ENCODE data around the gene COPB2.
"Not testable (repeated sequence)": the region's sequence is repeated elsewhere in the genome, so short reads cannot be mapped to it uniquely, and the experiment has no call there.

COPB2 gene

DNA sequence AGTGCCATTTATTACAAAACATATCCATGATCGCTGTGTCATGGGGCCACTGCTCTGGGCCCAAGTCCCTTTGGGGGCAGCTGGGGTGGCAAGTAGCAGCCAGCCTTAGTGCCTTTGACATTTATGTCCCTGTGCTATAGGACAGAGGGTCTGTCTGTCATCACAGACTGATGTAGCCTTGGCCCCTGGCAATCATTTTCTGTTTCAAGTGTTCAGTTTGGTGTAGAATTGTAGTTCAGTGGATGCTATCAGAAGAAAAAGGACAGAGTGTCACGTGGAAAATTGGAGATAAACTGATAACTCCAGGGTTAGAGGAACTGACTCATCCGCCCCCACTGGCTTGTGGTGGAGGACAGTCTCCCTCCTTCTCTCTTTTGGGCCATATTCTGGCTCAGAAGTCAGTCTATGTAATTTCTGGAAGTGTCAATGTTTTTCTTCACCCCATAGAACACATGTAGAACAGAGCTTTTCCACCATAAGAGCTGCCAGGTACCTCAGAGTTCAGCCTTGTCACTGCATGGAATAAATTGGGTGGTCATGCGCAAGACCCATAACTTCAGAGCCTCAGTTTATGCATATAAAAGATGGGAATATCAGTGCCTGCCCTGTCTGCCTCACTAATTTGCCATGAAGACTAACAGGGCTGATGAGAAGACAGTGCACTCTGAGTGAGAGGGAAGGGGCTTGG is 50.1 kb downstream of the COPB2 start:
- H3F3A ChIP-seq (ENCODE audit: control insufficient read depth, insufficient read depth), result no peaks in the 10 kb centered on the region
- no peaks in the 10 kb centered on the region for H3K36me3 ChIP-seq (ENCODE audit: control insufficient read depth, low read length)
- TF ChIP-seq, protein P1, sequence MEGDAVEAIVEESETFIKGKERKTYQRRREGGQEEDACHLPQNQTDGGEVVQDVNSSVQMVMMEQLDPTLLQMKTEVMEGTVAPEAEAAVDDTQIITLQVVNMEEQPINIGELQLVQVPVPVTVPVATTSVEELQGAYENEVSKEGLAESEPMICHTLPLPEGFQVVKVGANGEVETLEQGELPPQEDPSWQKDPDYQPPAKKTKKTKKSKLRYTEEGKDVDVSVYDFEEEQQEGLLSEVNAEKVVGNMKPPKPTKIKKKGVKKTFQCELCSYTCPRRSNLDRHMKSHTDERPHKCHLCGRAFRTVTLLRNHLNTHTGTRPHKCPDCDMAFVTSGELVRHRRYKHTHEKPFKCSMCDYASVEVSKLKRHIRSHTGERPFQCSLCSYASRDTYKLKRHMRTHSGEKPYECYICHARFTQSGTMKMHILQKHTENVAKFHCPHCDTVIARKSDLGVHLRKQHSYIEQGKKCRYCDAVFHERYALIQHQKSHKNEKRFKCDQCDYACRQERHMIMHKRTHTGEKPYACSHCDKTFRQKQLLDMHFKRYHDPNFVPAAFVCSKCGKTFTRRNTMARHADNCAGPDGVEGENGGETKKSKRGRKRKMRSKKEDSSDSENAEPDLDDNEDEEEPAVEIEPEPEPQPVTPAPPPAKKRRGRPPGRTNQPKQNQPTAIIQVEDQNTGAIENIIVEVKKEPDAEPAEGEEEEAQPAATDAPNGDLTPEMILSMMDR (IDR thresholded peaks at IDR 0.05; ENCODE audit: low read depth, low read length, poor library complexity, severe bottlenecking), result no peak
- TF ChIP-seq EZH2phosphoT487 (IDR thresholded peaks at IDR 0.05; ENCODE audit: borderline replicate concordance, low read length), result no peak
- no peaks in the 10 kb centered on the region for H4K20me1 ChIP-seq (ENCODE audit: control insufficient read depth, insufficient read depth, low read depth, low read length)
- H3K4me3 ChIP-seq (ENCODE audit: low read length), result no peak overlapping the region
- peaks cover 6% of the 10 kb centered on the region for H3K79me2 ChIP-seq (ENCODE audit: control insufficient read depth, low read length)
- H3K4me2 ChIP-seq (ENCODE audit: low read length), result no peak overlapping the region
- no peak overlapping the region for H3K27ac ChIP-seq (ENCODE audit: low read depth, low read length)
- H3K9me2 ChIP-seq (replicated peaks; ENCODE audit: control insufficient read depth, low read length), result no peaks in the 10 kb centered on the region
- 0 out of 2 replicates have a peak, but pooled peaks cover 4% of the 10 kb centered on the region for H3K27me3 ChIP-seq (ENCODE audit: control insufficient read depth, low read length)
- H3K4me1 ChIP-seq (ENCODE audit: control insufficient read depth, low read length), result peaks cover 2% of the 10 kb centered on the region; the same call in 1 of the 2 replicates
- no peaks in the 10 kb centered on the region for H3K9me3 ChIP-seq (ENCODE audit: control insufficient read depth, insufficient read depth, low read length)

DNA sequence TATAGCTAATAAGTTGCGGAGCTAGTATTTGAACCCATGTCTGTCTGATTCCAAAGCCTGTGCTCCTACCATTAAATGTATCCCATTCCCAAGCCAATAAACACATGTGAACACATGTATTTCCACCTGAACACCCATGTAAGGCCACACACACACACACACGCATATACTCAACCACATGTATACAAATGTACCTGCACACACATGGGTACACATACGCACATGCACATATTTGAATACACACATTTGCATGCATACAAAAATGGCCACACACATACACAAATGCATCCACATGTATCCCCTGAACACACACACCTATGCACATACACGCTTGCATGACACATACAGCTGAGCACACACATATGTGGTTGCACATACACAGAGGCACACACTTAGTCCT is 51.0 kb downstream of the COPB2 start:
- H3K4me1 ChIP-seq (ENCODE audit: control insufficient read depth, low read length), result no peaks in the 10 kb centered on the region; the same call in 1 of the 2 replicates
- TF ChIP-seq EZH2phosphoT487 (IDR thresholded peaks at IDR 0.05; ENCODE audit: borderline replicate concordance, low read length), result no peak
- TF ChIP-seq, protein P1 (IDR thresholded peaks at IDR 0.05; ENCODE audit: low read depth, low read length, poor library complexity, severe bottlenecking), result no peak
- no peaks in the 10 kb centered on the region for H3K9me2 ChIP-seq (replicated peaks; ENCODE audit: control insufficient read depth, low read length)
- H3K4me3 ChIP-seq (ENCODE audit: low read length), result no peak overlapping the region
- no peaks in the 10 kb centered on the region for H3F3A ChIP-seq (ENCODE audit: control insufficient read depth, insufficient read depth)
- no peaks in the 10 kb centered on the region for H3K36me3 ChIP-seq (ENCODE audit: control insufficient read depth, low read length)
- no peaks in the 10 kb centered on the region for H4K20me1 ChIP-seq (ENCODE audit: control insufficient read depth, insufficient read depth, low read depth, low read length)
- H3K4me2 ChIP-seq (ENCODE audit: low read length), result no peak overlapping the region
- H3K9me3 ChIP-seq (ENCODE audit: control insufficient read depth, insufficient read depth, low read length), result no peaks in the 10 kb centered on the region
- H3K27me3 ChIP-seq (ENCODE audit: control insufficient read depth, low read length), result 0 out of 2 replicates have a peak, but pooled peaks cover 4% of the 10 kb centered on the region
- H3K79me2 ChIP-seq (ENCODE audit: control insufficient read depth, low read length), result no peaks in the 10 kb centered on the region
- no peak overlapping the region for H3K27ac ChIP-seq (ENCODE audit: low read depth, low read length)

DNA sequence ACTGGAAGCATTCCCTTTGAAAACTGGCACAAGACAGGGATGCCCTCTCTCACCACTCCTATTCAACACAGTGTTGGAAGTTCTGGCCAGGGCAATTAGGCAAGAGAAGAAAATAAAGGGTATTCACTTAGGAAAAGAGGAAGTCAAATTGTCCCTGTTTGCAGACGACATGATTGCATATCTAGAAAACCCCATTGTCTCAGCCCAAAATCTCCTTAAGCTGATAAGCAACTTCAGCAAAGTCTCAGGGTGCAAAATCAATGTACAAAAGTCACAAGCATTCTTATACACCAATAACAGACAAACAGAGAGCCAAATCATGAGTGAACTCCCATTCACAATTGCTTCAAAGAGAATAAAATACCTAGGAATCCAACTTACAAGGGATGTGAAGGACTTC is 54.8 kb downstream of the COPB2 start:
- not testable (repeated sequence) for H3K9me3 ChIP-seq (ENCODE audit: control insufficient read depth, insufficient read depth, low read length); H3F3A ChIP-seq (ENCODE audit: control insufficient read depth, insufficient read depth); H3K36me3 ChIP-seq (ENCODE audit: control insufficient read depth, low read length); H3K79me2 ChIP-seq (ENCODE audit: control insufficient read depth, low read length); H3K4me1 ChIP-seq (ENCODE audit: control insufficient read depth, low read length); H3K9me2 ChIP-seq (replicated peaks; ENCODE audit: control insufficient read depth, low read length); H3K27ac ChIP-seq (ENCODE audit: low read depth, low read length); H4K20me1 ChIP-seq (ENCODE audit: control insufficient read depth, insufficient read depth, low read depth, low read length); H3K4me3 ChIP-seq (ENCODE audit: low read length); H3K4me2 ChIP-seq (ENCODE audit: low read length)
- H3K27me3 ChIP-seq (ENCODE audit: control insufficient read depth, low read length), result peaks cover 12% of the 10 kb centered on the region; the same call in 1 of the 2 replicates

DNA sequence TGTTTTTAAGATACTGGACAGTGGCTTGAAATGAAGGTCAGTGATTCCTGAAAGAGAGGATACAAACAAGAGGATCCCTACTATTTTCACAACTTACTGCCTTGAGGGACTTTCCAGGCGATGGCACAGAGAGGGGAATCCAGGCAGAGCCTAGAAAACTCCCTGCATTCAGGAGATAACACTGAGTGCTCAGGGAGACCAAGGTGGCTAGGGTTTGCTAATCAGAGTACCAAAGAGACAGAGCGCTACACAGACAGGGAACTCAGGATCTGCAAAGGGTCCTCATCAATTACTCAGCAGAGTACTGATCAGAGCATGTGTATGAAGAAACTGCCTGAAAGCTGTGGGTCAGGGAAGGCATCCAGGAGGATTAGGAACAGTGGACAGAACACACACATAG is 57.4 kb downstream of the COPB2 start:
- TF ChIP-seq, protein P1 (IDR thresholded peaks at IDR 0.05; ENCODE audit: low read depth, low read length, poor library complexity, severe bottlenecking), result no peak
- TF ChIP-seq EZH2phosphoT487 (IDR thresholded peaks at IDR 0.05; ENCODE audit: borderline replicate concordance, low read length), result no peak
- no peaks in the 10 kb centered on the region for H3K36me3 ChIP-seq (ENCODE audit: control insufficient read depth, low read length)
- no peak overlapping the region for H3K4me3 ChIP-seq (ENCODE audit: low read length)
- H3K9me2 ChIP-seq (replicated peaks; ENCODE audit: control insufficient read depth, low read length), result no peaks in the 10 kb centered on the region
- no peak overlapping the region for H3K4me2 ChIP-seq (ENCODE audit: low read length)
- H4K20me1 ChIP-seq (ENCODE audit: control insufficient read depth, insufficient read depth, low read depth, low read length), result no peaks in the 10 kb centered on the region
- H3K27ac ChIP-seq (ENCODE audit: low read depth, low read length), result no peak overlapping the region
- peaks cover 10% of the 10 kb centered on the region; the same call in 1 of the 2 replicates for H3K27me3 ChIP-seq (ENCODE audit: control insufficient read depth, low read length)
- H3K79me2 ChIP-seq (ENCODE audit: control insufficient read depth, low read length), result no peaks in the 10 kb centered on the region
- no peaks in the 10 kb centered on the region for H3K9me3 ChIP-seq (ENCODE audit: control insufficient read depth, insufficient read depth, low read length)
- no peaks in the 10 kb centered on the region for H3F3A ChIP-seq (ENCODE audit: control insufficient read depth, insufficient read depth)
- peaks cover 6% of the 10 kb centered on the region; the same call in 1 of the 2 replicates for H3K4me1 ChIP-seq (ENCODE audit: control insufficient read depth, low read length)
